Sigmoid colon (tissue), 4 donors: ENCODE data around the gene RNF223.

Experiments
- EP300 ChIP-seq, 4 donors: sonication (generic); formaldehyde crosslinking; IDR thresholded peaks; one replicate each; pipeline ENCODE4 v1.6.1; 2017; ENCODE audit warnings: antibody characterized with exemption in 4 of 4
- POLR2AphosphoS5 ChIP-seq, 4 donors: sonication (generic); formaldehyde crosslinking; IDR thresholded peaks; one replicate each; pipeline ENCODE4 v1.6.1; 2017; ENCODE audit warnings: antibody characterized with exemption in 4 of 4

DNA sequence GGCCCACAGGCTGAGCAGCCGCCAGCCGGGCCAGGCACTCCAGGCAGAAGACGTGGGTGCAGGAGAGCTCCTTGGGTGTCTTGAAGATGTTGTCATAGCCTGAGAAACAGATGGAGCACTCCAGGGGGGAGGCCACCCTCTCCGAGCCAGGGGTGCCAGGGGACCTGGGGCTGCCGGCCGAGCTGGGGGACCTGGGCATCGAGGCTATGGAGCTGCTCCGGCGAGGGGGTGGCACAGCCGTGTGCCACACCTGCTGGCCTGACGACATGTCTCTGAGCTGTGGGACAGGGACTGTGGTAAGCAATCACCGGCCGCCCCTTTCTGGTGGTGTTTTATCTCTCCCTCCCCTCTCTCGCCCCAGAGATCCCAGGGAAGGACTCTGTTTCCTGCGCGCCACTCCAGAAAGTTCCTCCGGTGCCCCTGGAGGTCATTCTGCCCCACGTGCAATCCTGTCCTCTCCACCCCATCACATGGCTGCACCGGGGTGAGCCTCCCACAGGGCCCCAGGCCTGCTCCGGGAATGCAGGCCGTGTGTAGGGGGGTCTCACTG, 1.7 kb downstream of the RNF223 start:
- TF ChIP-seq POLR2AphosphoS5 (IDR thresholded peaks at IDR 0.05) (no peak), EP300 (IDR thresholded peaks at IDR 0.05) (no peak)
